HG03045 (cell line): Measurements from ENCODE around the gene SDK1.
"Not testable (repeated sequence)": the region's sequence is repeated elsewhere in the genome, so short reads cannot be mapped to it uniquely, and the experiment has no call there.

Source experiments
- ATAC-seq: cut with Tn5 transposase; IDR thresholded peaks from one replicate; pipeline ENCODE4 v1.9.1; 2021; ENCODE audit warnings: mild to moderate bottlenecking, moderate library complexity; ENCODE audit not compliant: unreplicated experiment

The SDK1 gene

DNA sequence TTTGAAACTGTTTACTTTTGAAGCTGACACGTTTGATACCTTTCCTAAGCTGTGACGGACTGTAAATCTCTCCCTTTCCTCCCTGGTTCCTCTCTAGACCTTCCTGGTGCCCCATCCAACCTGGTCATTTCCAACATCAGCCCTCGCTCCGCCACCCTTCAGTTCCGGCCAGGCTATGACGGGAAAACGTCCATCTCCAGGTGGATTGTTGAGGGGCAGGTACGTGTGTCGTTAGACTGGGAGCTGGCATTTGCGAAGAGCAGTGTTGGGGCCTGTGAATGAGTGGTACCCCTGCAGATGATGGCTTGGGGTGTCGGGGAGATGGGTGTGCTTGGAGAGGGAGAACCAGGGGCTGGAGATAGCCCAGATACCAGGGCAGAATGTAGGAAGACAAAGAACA lies 778.3 kb downstream of the SDK1 start:
- no peak for ATAC-seq

DNA sequence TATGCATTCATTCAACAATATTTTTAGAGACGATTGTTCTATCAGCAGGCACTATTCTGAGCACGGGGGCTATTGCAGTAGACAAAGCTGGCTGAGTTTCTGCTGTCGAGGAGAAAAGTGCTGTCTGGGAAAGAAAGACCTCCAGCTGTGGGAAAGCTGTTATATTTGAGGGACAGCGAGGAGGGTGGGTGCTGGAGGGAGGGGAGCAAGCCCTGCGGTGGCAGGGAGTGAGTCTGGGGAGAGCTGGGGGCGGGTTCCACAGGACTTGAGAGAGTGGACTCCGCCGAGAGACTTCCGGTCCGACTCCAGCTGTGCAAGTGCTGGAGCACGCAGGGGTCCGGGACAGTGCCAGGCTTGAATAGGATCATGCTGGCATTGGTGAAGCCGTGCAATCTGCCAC lies 778.9 kb downstream of the SDK1 start:
- ATAC-seq = no peak

DNA sequence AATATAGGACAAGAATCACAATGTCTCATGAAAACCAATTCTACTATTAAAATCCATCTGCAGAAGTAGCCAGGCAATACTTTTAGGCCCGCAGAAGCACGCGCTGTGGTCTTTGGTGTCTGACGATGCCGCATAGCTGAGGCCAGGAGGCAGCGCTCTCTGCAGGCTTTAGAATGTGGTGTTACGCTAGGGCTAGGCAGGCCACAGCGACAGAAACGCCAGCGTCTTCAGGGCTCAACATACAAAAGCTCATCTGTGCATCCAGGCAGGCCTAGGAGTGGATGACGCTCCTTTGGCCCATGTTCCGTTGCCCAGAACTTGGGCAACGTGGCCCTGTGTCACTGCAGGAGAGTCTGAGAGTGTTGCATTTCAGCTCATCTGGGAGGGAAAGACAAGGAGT lies 779.9 kb downstream of the SDK1 start:
- ATAC-seq = no peak

- no peak for ATAC-seq
Observed at GRCh38 chr7:4083513-4083912, 782.5 kb downstream of the SDK1 start.

DNA sequence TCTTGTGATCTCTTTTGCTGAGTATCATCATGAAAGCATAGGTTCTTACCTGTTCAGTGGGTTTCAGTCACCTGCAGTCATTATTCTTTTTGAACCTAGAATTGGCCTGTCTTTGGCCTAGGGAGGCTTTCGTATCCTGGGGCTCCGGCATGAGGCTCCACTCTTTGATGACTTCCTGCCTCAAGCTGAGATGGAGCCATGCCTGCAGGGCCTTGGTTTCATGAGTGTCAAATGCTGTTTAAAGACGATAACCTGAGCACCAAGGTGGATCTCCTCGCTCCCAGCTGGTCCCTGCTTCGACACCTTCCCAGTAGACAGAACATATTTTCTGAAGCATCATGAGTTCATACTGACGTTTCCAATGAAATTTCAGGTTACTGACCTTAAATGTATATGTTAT lies 783.2 kb downstream of the SDK1 start:
- no peak for ATAC-seq

GRCh38 chr7:4085937-4086691 lies 785.1 kb downstream of the SDK1 start:
- ATAC-seq = no peak

GRCh38 chr7:4086723-4087122 lies 785.7 kb downstream of the SDK1 start:
- ATAC-seq = no peak

DNA sequence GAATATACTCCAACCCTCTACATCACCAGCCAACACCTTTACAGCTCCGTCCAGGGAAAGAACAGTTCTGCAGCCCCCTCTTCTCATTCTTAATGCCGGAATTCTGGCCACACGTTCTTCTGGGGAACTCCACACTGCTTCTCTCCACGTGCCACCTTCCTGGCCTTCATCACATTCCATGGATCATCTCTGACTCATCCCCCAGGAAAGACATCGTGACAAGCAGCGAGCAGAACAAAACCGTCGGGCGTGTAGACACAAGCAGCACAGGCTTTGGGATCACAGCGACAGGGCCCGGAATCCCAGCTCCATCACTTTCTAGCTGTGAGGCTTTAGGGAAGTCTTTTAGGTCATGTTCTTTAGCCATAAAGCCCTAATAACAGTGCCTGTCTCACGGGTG lies 790.7 kb downstream of the SDK1 start:
- no peak for ATAC-seq

- ATAC-seq = no peak
Observed at GRCh38 chr7:4093035-4093434, 792.0 kb downstream of the SDK1 start.

- ATAC-seq = no peak
Observed at GRCh38 chr7:4093483-4093882, 792.4 kb downstream of the SDK1 start.

DNA sequence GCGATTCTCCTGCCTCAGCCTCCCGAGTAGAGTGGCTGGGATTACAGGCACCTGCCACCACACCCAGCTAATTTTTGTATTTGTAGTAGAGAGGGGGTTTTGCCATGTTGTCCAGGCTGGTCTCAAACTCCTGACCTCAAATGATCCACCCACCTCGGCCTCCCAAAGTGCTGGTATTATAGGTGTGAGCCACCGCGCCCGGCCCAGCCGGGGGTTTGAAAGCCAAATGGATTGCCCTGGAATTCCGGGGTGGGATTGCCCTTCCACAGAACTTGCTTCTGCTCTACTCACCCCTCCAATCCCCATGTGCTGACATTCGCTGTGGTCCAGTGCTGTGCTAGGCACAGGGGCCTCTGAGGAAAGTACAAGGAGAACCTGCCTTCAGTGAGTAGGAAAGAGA lies 793.1 kb downstream of the SDK1 start:
- ATAC-seq = not testable (repeated sequence)

DNA sequence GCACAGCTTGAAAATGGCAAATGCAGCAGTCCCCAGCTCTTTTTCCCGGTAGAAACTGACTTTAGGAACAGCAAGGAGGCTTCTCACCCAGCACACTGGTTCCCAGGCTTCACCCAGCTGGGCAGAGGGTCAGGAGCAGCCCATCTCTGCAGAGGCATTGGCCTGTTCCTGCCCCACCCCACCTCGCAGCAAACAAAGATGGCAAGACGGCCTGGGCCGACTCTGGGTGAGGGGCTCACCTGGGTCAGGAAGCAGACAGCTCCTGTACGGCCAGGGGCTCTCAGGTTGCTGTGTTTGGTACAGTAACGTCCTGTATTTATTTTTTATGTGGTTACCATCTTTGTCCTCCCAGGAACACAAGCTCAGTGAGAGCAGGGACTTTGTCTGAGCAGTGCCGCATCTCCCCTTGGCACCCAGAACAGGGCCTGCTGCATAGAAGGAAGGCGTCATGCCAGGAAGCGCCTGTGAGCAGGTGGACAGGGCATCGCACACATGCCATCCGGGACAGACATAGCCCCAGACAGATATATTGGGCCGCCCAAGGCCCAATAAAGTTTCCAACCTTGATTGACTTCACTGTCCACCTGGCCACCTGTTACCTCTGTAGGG lies 796.1 kb downstream of the SDK1 start:
- no peak for ATAC-seq

- ATAC-seq = no peak
Observed at GRCh38 chr7:4098169-4098568, 797.1 kb downstream of the SDK1 start.

DNA sequence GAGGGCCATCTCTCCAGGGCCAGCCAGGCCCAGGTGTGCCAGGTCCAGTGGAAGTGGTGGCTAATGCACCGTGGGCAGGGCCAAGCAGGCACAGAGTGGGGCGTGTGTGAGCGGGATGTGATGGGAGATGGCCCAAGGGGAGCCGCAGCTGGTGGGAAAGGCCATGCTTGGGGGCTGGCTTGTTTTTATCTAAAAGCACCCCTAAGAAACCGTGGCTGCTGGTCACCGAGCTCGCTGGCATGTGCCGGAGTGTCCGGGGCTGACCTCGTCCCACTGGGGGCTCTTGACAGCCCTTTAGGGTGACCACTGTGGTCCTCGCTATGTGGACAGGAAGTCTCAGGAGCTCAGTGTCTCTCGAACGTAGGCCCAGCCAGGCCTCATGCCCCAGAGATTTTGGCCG lies 798.6 kb downstream of the SDK1 start:
- no peak for ATAC-seq

- no peak for ATAC-seq
Observed at GRCh38 chr7:4100148-4100547, 799.1 kb downstream of the SDK1 start.

GRCh38 chr7:4100691-4101090 lies 799.6 kb downstream of the SDK1 start:
- no peak for ATAC-seq

DNA sequence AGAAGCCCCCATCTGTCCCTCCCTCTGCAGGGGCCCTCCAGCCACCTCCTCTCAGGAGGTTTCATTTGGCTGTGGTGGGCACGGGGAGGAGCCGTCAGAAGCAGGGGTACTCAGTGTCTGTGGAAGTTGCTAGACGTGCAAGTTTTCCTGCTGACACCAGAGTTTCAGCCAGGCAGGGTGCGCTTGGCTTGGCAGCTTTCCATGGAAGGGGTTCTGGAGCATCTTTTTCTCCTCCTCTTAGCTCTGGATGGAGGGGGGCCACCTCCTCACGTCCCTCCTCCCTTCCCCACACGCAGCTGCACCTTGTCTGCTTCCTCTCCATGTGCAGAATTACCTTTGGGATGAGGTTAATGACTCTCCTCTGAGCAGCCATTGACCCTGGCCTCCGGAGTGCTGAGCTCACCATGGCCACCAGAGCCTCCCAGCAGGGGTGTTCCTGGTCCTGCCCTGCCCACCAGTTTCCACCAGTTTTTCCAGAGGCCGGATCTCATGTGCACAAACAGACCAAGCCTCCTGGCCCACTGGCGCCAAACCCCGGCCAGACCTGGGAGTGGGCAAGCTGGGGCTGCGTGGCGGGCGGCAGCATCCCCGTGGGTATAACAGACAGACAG lies 801.3 kb downstream of the SDK1 start:
- no peak for ATAC-seq

GRCh38 chr7:4103352-4104091 lies 802.5 kb downstream of the SDK1 start:
- no peak for ATAC-seq

DNA sequence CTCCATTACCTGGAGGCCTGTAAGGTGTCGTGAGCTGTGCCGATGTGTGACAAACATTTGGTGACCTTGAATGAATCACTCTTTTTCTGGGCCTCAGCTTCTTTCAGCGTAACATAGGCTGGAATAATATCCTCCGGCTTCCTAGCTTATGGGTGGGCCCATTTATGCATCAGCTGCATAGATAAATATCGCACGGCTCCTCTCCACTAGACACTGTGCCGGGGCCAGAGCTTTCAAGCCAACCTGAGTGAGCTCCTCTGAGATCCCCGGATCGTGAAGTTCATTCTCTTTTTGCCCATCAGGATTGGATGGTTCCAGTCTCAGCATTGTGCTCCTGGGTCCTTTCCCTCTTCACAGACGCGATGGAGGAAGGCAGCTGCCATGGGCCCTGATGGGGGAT lies 806.8 kb downstream of the SDK1 start:
- ATAC-seq = no peak

DNA sequence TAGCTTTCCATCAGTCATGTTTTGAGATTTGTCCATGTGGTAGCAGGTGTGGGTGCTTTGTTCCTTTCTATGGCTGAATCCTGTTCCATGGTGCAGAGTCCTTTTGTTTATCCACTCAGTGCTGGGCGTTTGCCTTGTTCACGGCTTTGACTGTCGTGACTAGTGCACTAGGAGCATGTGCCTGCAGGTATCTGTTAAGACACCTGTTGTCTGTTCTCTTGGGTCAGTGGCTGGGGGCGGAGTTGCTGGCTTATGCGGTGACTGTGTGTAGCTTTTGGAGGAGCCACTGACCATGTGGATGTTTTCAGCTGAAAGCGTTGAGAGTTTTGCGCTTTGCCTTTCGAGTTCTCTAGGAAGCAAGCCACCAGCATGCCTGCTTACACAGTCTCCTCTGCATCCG lies 807.9 kb downstream of the SDK1 start:
- no peak for ATAC-seq

- no peak for ATAC-seq
Observed at GRCh38 chr7:4109481-4110110, 808.5 kb downstream of the SDK1 start.
